BLaER1 (cell line): ENCODE measurements around the gene ASPG.
"Not testable (repeated sequence)": the region's sequence is repeated elsewhere in the genome, so short reads cannot be mapped to it uniquely, and the experiment has no call there.

ENCODE experiments used
- H3K27ac ChIP-seq: shearing (Covaris generic); formaldehyde crosslinking; 2 replicates; pipeline ENCODE4 v1.8.1; 2022
- H3K27me3 ChIP-seq: shearing (Covaris generic); formaldehyde crosslinking; 2 replicates; pipeline ENCODE4 v1.8.1; 2022
- H3K36me3 ChIP-seq: shearing (Covaris generic); formaldehyde crosslinking; 2 replicates; pipeline ENCODE4 v1.8.1; 2022
- H3K4me1 ChIP-seq: shearing (Covaris generic); formaldehyde crosslinking; 2 replicates; pipeline ENCODE4 v1.8.1; 2022
- H3K4me2 ChIP-seq: shearing (Covaris generic); formaldehyde crosslinking; 2 replicates; pipeline ENCODE4 v1.8.1; 2022
- H3K4me3 ChIP-seq: shearing (Covaris generic); formaldehyde crosslinking; 2 replicates; pipeline ENCODE4 v1.8.1; 2022
- H3K9ac ChIP-seq: shearing (Covaris generic); formaldehyde crosslinking; 2 replicates; pipeline ENCODE4 v1.8.1; 2022
- H3K9me3 ChIP-seq: shearing (Covaris generic); formaldehyde crosslinking; 2 replicates; pipeline ENCODE4 v1.8.1; 2022
- H4K20me1 ChIP-seq: shearing (Covaris generic); formaldehyde crosslinking; 2 replicates; pipeline ENCODE4 v1.8.1; 2022
- Cebpa-rat ChIP-seq: shearing (Covaris generic); IDR thresholded peaks from 2 replicates; pipeline ENCODE4 v1.8.1; 2022

ASPG gene

DNA sequence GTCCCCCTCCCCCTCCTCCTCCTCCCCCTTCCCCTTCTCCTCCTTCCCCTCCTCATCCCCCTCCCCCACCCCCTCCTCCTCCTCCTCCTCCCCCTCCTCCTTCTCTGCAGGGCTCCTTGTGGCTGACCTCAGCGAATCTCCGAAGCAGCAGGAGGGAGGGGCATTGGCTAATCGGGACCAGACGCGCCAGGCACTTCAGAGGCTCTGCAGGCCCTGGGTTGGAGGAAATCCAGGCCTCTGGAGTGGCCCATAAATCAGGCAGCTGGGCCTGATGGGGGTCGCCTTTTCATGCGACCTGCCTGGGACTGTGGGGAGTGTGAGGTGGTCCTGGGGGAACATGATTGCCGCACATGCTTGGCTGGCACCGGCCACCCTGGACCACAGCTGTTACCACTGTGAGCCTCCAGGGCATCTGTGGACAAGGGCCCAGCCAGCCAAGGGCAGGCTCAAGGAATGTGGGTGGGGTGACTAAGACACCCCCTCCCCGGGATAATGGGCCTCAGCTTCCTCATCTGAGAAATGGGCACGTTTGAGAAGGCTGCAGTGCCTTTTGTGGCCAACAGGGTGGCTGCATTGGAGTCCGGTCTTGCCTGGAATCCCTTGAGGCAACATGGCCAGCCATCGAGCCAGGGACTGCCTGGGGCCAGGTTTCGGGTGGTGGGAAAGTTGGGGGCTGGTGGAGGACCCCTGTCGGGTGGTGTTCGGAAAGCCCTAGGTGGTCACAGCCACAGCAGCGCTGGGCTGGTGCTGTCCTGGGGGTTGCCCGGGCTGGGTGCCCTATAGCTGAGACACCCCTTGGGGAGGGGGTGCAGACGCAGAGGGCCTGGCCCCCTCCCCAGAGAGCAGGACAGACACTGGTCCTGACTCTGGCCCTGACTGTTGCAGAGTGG, 64.9 kb downstream of the ASPG start:
- Histone ChIP-seq H3K4me2 (peak overlapping the region; percentile 72), H3K27ac (peak overlapping the region; percentile 46; the same call in 1 of the 2 replicates), H3K36me3 (peaks cover 22% of the 10 kb centered on the region), H3K27me3 (no peaks in the 10 kb centered on the region), H4K20me1 (peaks cover 91% of the 10 kb centered on the region), H3K9me3 (no peaks in the 10 kb centered on the region), H3K4me3 (no peak overlapping the region), H3K9ac (0 out of 2 replicates have a peak overlapping the region, but pooled peaks have one; percentile 41), H3K4me1 (peaks cover 75% of the 10 kb centered on the region)
- no peak for TF ChIP-seq Cebpa-rat

DNA sequence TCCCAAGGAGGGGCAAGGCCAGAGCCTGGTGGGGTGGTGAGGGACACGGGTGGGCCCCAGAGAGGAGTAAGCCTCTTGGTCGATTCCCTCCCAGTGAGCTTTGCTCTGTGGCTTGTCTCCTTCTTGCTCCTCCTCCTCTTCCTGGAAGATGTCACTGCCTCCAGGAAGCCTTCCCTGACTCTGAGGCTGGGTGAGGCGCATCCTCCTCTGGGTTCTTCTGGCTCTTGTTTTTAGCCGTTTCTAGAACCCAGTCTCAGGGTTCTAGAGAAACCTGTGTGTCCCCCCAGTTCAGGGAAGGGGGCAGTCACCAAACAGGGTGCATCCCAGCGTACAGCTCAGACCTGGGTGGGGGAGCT, 65.5 kb downstream of the ASPG start:
- H3K4me1 ChIP-seq, result peaks cover 77% of the 10 kb centered on the region

DNA sequence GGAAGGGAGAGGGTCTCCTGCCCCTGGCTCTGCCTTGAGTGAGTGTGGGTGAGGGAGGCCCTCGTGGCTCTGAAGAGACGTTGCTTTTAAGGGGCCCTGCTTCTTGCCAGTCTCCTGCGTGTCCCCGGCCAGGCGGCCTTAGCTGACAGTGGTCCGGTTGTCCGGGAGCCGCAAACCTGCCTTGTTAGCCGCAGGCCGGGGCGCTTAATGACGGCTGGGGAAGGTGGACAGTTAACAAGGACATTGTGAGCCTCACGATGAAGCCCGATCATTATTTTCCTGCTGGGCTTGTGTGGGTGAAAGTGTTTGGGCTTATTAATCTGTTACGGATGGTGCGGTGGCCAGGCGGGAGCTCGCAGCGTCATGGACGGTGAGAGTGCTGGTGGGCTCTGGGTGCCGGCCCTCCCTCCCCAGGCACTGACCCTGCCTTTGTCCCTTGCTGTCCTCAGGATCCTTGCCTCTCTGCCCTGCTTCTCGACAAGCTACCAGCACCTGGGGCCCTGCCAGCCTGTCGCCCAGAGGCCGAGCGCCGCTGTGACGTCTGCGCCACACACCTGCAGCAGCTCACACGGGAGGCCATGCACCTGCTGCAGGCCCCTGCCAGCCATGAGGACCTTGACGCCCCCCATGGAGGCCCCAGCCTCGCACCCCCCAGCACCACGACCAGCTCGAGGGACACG, 66.2 kb downstream of the ASPG start:
- H3K4me3 ChIP-seq, result no peak overlapping the region
- peaks cover 19% of the 10 kb centered on the region for H3K36me3 ChIP-seq
- no peaks in the 10 kb centered on the region for H3K9me3 ChIP-seq
- peaks cover 91% of the 10 kb centered on the region for H4K20me1 ChIP-seq
- H3K9ac ChIP-seq, result no peak overlapping the region
- H3K4me2 ChIP-seq, result no peak overlapping the region
- H3K4me1 ChIP-seq, result peaks cover 77% of the 10 kb centered on the region
- no peak for TF ChIP-seq Cebpa-rat
- no peaks in the 10 kb centered on the region for H3K27me3 ChIP-seq
- H3K27ac ChIP-seq, result no peak overlapping the region

More for the DNA sequence above, 65.5 kb downstream of the ASPG start:
- no peak for TF ChIP-seq Cebpa-rat
- Histone ChIP-seq H4K20me1 (peaks cover 91% of the 10 kb centered on the region), H3K9me3 (no peaks in the 10 kb centered on the region), H3K36me3 (peaks cover 19% of the 10 kb centered on the region), H3K27ac (no peak overlapping the region), H3K9ac (no peak overlapping the region), H3K4me2 (peak overlapping the region; percentile 72), H3K27me3 (no peaks in the 10 kb centered on the region), H3K4me3 (no peak overlapping the region)

DNA sequence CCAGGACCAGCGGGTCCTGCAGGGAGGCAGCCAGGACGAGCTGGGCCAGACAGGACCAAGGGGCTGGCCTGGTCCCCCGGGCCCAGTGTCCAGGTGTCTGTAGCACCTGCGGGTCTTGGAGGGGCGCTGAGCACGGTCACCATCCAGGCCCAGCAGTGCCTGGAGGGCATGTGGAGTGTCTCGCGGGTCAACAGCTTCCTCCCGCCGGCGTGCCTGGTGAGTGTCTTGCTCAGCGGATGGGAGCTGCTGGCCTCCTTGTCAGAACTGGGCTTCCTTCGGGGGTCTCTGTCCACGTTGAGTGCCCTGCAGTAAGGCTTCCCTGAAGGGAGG, 66.7 kb downstream of the ASPG start:
- H3K4me1 ChIP-seq, result peaks cover 77% of the 10 kb centered on the region

DNA sequence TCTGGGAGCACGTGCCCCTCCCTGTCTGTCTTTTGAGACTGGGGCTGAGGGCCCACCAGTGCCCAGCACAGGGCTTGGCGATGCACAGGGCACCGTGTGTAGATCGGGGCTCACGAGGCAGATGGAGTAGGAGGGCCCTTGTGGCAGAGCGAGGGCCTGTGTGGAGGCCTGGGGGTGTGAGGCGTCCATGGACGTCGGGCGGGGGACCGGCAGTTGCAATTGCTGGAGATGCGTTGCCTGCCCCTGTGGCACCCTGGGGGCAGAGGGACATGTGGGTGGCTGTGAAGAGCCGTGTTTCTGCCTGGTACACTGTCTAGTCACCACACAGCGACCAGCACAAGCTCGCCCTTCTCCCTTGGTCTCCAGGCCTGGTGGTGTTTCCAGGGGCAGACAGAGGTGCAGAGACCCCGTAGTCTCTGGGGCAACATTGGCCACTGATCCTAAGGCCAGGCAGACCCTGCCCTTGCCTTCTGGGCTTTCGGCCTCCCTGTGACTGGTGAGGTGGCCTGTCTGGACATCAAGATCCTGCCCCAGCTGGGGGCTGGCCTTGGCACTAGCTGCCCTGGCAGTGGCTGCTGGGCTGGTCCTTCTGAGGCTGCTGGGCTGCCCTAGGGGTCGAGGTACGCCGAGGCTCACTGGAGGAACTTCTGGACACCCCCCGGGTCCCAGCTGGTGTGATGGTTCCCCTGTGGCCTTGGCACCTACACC, 67.3 kb downstream of the ASPG start:
- no peak overlapping the region for H3K4me2 ChIP-seq
- H3K9me3 ChIP-seq, result no peaks in the 10 kb centered on the region
- peaks cover 77% of the 10 kb centered on the region for H3K4me1 ChIP-seq
- H3K27me3 ChIP-seq, result no peaks in the 10 kb centered on the region
- no peak overlapping the region for H3K9ac ChIP-seq
- peaks cover 88% of the 10 kb centered on the region for H4K20me1 ChIP-seq
- no peak for TF ChIP-seq Cebpa-rat
- no peak overlapping the region for H3K4me3 ChIP-seq
- H3K27ac ChIP-seq, result no peak overlapping the region; the same call in 1 of the 2 replicates
- peaks cover 24% of the 10 kb centered on the region for H3K36me3 ChIP-seq

More for the DNA sequence above, 66.7 kb downstream of the ASPG start:
- TF ChIP-seq Cebpa-rat, result no peak
- Histone ChIP-seq H3K27ac (no peak overlapping the region), H3K4me3 (no peak overlapping the region), H3K27me3 (no peaks in the 10 kb centered on the region), H4K20me1 (peaks cover 91% of the 10 kb centered on the region), H3K9ac (no peak overlapping the region), H3K9me3 (no peaks in the 10 kb centered on the region), H3K4me2 (no peak overlapping the region), H3K36me3 (peaks cover 19% of the 10 kb centered on the region)

DNA sequence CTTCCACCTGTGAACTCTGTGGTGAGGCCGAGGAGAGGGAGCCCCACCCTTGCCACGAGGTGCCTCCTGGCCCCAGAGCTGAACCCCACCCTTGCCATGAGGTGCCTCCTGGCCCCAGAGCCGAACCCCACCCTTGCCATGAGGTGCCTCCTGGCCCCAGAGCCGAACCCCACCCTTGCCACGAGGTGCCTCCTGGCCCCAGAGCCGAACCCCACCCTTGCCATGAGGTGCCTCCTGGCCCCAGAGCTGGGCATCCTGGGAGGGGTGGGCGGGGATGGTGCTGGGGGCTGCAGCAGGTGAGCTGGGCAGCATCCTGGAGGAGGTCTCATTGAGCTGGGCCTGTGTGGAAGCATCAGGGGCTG, 67.9 kb downstream of the ASPG start:
- peaks cover 79% of the 10 kb centered on the region for H3K4me1 ChIP-seq
- H3K36me3 ChIP-seq, result peaks cover 29% of the 10 kb centered on the region
- peaks cover 86% of the 10 kb centered on the region for H4K20me1 ChIP-seq
- H3K4me3 ChIP-seq, H3K27ac ChIP-seq, H3K27me3 ChIP-seq, H3K9ac ChIP-seq, H3K9me3 ChIP-seq, H3K4me2 ChIP-seq: not testable (repeated sequence)

DNA sequence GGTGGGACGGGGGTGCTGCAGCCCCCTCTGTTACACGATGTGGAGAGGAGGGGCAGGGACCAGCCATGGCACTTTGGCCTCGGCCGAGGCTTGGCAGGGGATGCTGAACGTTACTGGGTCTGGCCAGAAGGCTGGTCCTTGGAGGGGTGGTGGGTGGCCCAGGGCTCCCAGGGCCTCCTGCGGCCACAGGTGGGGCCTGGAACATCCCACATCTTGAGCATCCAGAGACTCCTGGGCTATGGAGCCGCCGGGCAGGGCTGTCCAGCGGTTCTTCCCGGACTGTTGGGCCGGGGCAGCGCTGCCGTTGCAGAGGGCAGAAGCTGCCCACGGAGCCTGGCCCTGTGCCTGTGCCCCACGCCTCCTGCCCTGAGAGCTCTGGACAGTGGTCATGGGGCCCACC, 68.7 kb downstream of the ASPG start:
- TF ChIP-seq Cebpa-rat, result no peak
- H3K4me2 ChIP-seq, result peak overlapping the region; percentile 80
- H3K36me3 ChIP-seq, result peaks cover 38% of the 10 kb centered on the region

DNA sequence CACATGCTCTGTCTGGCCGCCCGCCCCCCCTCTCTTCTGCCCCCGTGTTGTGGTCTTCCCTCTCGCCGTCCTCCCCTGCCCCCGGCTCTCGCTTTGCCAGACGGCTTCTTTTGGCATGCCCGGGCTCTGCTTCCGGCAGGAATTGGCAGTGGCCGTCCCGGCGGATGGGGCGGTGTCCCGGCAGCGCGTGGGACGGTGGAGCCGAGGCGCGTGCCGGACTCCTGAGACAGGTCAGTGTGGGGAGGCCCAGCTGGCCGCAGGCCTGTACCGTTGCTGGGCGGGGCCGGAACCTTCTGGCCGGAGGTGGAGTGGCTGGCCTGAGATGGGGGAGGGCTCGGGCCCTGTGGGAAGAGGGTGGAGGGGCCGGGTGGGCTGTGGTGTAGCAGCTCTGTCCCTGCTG, 70.0 kb downstream of the ASPG start:
- Histone ChIP-seq H3K4me3 (no peak overlapping the region), H3K4me2 (peak overlapping the region; percentile 80), H4K20me1 (peaks cover 87% of the 10 kb centered on the region), H3K27ac (peak overlapping the region; percentile 66), H3K27me3 (no peaks in the 10 kb centered on the region), H3K36me3 (peaks cover 40% of the 10 kb centered on the region), H3K4me1 (peaks cover 76% of the 10 kb centered on the region), H3K9me3 (no peaks in the 10 kb centered on the region), H3K9ac (peak overlapping the region; percentile 41; the same call in 1 of the 2 replicates)
- no peak for TF ChIP-seq Cebpa-rat

More for the DNA sequence above, 68.7 kb downstream of the ASPG start:
- Histone ChIP-seq H3K4me1 (peaks cover 81% of the 10 kb centered on the region), H3K27me3 (no peaks in the 10 kb centered on the region), H3K4me3 (no peak overlapping the region), H3K9me3 (no peaks in the 10 kb centered on the region), H3K27ac (peak overlapping the region; percentile 35; the same call in 1 of the 2 replicates), H4K20me1 (peaks cover 88% of the 10 kb centered on the region), H3K9ac (no peak overlapping the region)

DNA sequence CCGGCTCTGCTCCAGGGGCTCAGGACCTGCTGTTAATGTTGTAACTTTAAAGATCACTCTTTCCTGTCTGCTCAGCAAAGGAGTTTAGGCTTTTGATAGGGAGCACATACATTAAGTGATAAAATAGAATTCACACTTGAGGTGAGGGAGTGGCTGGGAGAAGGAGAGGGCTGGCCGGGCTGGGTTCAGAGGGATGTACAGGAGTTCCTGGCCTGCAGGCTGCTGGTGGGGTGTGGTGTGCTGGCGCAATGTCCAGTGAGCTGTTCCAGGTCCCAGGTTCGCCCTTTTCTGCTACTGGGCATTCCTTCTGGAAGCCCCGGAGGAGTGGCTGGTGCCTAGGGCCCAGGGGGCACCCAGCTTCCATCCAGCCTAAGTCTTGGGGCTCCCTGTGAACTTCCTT, 70.6 kb downstream of the ASPG start:
- Histone ChIP-seq H3K9me3 (no peaks in the 10 kb centered on the region), H3K4me2 (peak overlapping the region; percentile 80), H4K20me1 (peaks cover 81% of the 10 kb centered on the region), H3K4me1 (peaks cover 69% of the 10 kb centered on the region), H3K4me3 (no peak overlapping the region), H3K9ac (peak overlapping the region; percentile 41; the same call in 1 of the 2 replicates), H3K27me3 (no peaks in the 10 kb centered on the region), H3K27ac (peak overlapping the region; percentile 66), H3K36me3 (peaks cover 40% of the 10 kb centered on the region)
- TF ChIP-seq Cebpa-rat, result no peak
